Type B pancreatic cell (in vitro differentiated cells): ENCODE measurements around the gene TUB. TPM values are rescaled to one million over a fixed set of nuclear protein-coding genes. Genes with fewer than 3 reads are reported as not detected.

Source experiments
- DNase-seq: peaks from one replicate; pipeline ENCODE4 v3.0.0; 2021; ENCODE audit warnings: mixed read lengths; ENCODE audit not compliant: unreplicated experiment; ENCODE audit errors: extremely low spot score
- H3K27ac Mint-ChIP-seq: 2 replicates; pipeline ENCODE4 v1.8.0; 2021; ENCODE audit warnings: mild to moderate bottlenecking, mixed read lengths
- H3K27me3 Mint-ChIP-seq: 2 replicates; pipeline ENCODE4 v1.8.0; 2021; ENCODE audit warnings: mixed read lengths
- H3K36me3 Mint-ChIP-seq: 2 replicates; pipeline ENCODE4 v1.8.0; 2021; ENCODE audit warnings: mixed read lengths
- H3K4me1 Mint-ChIP-seq: one replicate; pipeline ENCODE4 v1.8.0; 2021; ENCODE audit warnings: mixed read lengths; ENCODE audit not compliant: unreplicated experiment
- H3K4me3 Mint-ChIP-seq: 2 replicates; pipeline ENCODE4 v1.8.0; 2021; ENCODE audit warnings: mild to moderate bottlenecking, mixed read lengths
- H3K9me3 Mint-ChIP-seq: 2 replicates; pipeline ENCODE4 v1.8.0; 2021; ENCODE audit warnings: mixed read lengths
- CTCF ChIP-seq: fragments of 200-600 bp; sonication (generic); conservative IDR thresholded peaks from 2 replicates; pipeline ENCODE4 v1.5.0; 2021; ENCODE audit warnings: antibody characterized with exemption, mild to moderate bottlenecking
- total RNA-seq: library from RNA; stranded (reverse); gene quantifications from 2 replicates; pipeline ENCODE4 v1.2.1, GENCODE V29; 2021; ENCODE audit warnings: low replicate concordance

TUB gene
- total RNA-seq, 1 donor from 2014 or later = 28.8 TPM

- peaks cover 6% of the 10 kb centered on the region for H3K36me3 Mint-ChIP-seq
- no peaks in the 10 kb centered on the region for H3K27me3 Mint-ChIP-seq
- H3K27ac Mint-ChIP-seq = no peak overlapping the region
- no peak for DNase-seq
- peaks cover 33% of the 10 kb centered on the region for H3K4me1 Mint-ChIP-seq
- no peak overlapping the region for H3K4me3 Mint-ChIP-seq
- TF ChIP-seq CTCF = peak; percentile 86
- no peaks in the 10 kb centered on the region for H3K9me3 Mint-ChIP-seq
These were observed 9.7 kb downstream of the TUB start for GRCh38 chr11:8090756-8091155.

- DNase-seq = no peak
These were observed 10.7 kb downstream of the TUB start for GRCh38 chr11:8091721-8092120.

GRCh38 chr11:8092587-8093424 lies 11.8 kb downstream of the TUB start:
- H3K27me3 Mint-ChIP-seq = no peaks in the 10 kb centered on the region
- DNase-seq = no peak
- no peak overlapping the region for H3K4me3 Mint-ChIP-seq
- peaks cover 18% of the 10 kb centered on the region for H3K4me1 Mint-ChIP-seq
- H3K9me3 Mint-ChIP-seq = no peaks in the 10 kb centered on the region
- peak; percentile 76 for TF ChIP-seq CTCF
- peaks cover 6% of the 10 kb centered on the region for H3K36me3 Mint-ChIP-seq
- peak overlapping the region; percentile 61 for H3K27ac Mint-ChIP-seq

More at GRCh38 chr11:8091721-8092120, 10.7 kb downstream of the TUB start:
- Mint-ChIP-seq H3K36me3 (peaks cover 6% of the 10 kb centered on the region), H3K27ac (no peak overlapping the region), H3K4me3 (no peak overlapping the region), H3K9me3 (no peaks in the 10 kb centered on the region), H3K4me1 (peaks cover 25% of the 10 kb centered on the region), H3K27me3 (no peaks in the 10 kb centered on the region)
- TF ChIP-seq CTCF = no peak

GRCh38 chr11:8093931-8094575 lies 13.0 kb downstream of the TUB start:
- Mint-ChIP-seq H3K27me3 (no peaks in the 10 kb centered on the region), H3K9me3 (no peaks in the 10 kb centered on the region), H3K4me1 (peaks cover 16% of the 10 kb centered on the region), H3K27ac (no peak overlapping the region), H3K36me3 (peaks cover 6% of the 10 kb centered on the region), H3K4me3 (no peak overlapping the region)
- TF ChIP-seq CTCF = no peak
- no peak for DNase-seq

GRCh38 chr11:8094656-8095055 lies 13.6 kb downstream of the TUB start:
- H3K36me3 Mint-ChIP-seq = peaks cover 11% of the 10 kb centered on the region
- H3K4me1 Mint-ChIP-seq = peaks cover 16% of the 10 kb centered on the region
- H3K9me3 Mint-ChIP-seq = no peaks in the 10 kb centered on the region
- H3K27me3 Mint-ChIP-seq = no peaks in the 10 kb centered on the region
- TF ChIP-seq CTCF = no peak
- no peak overlapping the region for H3K27ac Mint-ChIP-seq
- DNase-seq = no peak
- no peak overlapping the region for H3K4me3 Mint-ChIP-seq
